H9 (cell line): Measurements from ENCODE around the gene VEGFA. TPM values are rescaled to one million over a fixed set of nuclear protein-coding genes. Genes with fewer than 3 reads are reported as not detected.
A peak's percentile ranks its signal among the peaks of the same experiment; 100 is the strongest.

Source experiments
- DNase-seq: peaks from one replicate; pipeline ENCODE4 v3.0.0-alpha.2; 2017
- H2AFZ ChIP-seq: one replicate; pipeline ENCODE4 v1.6.1; 2013; ENCODE audit warnings: mild to moderate bottlenecking, low read length, control low read depth, moderate library complexity
- H2AK5ac ChIP-seq: 2 replicates; pipeline ENCODE4 v1.6.1; 2013; ENCODE audit warnings: low read length, control low read depth, mixed read lengths; ENCODE audit not compliant: insufficient read length
- H2BK120ac ChIP-seq: one replicate; pipeline ENCODE4 v1.6.1; 2013; ENCODE audit warnings: low read depth, mild to moderate bottlenecking, low read length, control low read depth, inconsistent platforms; ENCODE audit not compliant: poor library complexity, severe bottlenecking
- H2BK12ac ChIP-seq: 2 replicates; pipeline ENCODE4 v1.6.1; 2013; ENCODE audit warnings: low read length, control low read depth, mixed read lengths, low read depth; ENCODE audit not compliant: insufficient read length
- H2BK15ac ChIP-seq: 2 replicates; pipeline ENCODE4 v1.6.1; 2013; ENCODE audit warnings: low read depth, low read length, control low read depth
- H2BK20ac ChIP-seq: one replicate; pipeline ENCODE4 v1.6.1; 2013; ENCODE audit warnings: low read depth, mild to moderate bottlenecking, low read length, control low read depth, inconsistent platforms; ENCODE audit not compliant: poor library complexity, severe bottlenecking
- H2BK5ac ChIP-seq: 2 replicates; pipeline ENCODE4 v1.6.1; 2013; ENCODE audit warnings: low read length, control low read depth, mixed read lengths; ENCODE audit not compliant: insufficient read length
- H3K14ac ChIP-seq: 2 replicates; pipeline ENCODE4 v1.6.1; 2013; ENCODE audit warnings: low read length, control low read depth; ENCODE audit not compliant: insufficient read depth
- H3K18ac ChIP-seq: 2 replicates; pipeline ENCODE4 v1.6.1; 2013; ENCODE audit warnings: low read depth, mild to moderate bottlenecking, mixed read lengths, low read length, control low read depth; ENCODE audit not compliant: insufficient read length
- H3K23ac ChIP-seq: 2 replicates; pipeline ENCODE4 v1.6.1; 2013; ENCODE audit warnings: low read length, control low read depth, mixed read lengths, low read depth; ENCODE audit not compliant: insufficient read length
- H3K23me2 ChIP-seq: 2 replicates; pipeline ENCODE4 v1.6.1; 2013; ENCODE audit warnings: low read depth, mild to moderate bottlenecking, mixed read lengths, low read length, control low read depth; ENCODE audit not compliant: insufficient read length, poor library complexity, severe bottlenecking
- H3K27ac ChIP-seq: 2 replicates; pipeline ENCODE4 v1.5.1; 2013; ENCODE audit warnings: low read length, control low read depth, mixed read lengths, low read depth; ENCODE audit not compliant: insufficient read length
- H3K27me3 ChIP-seq: 2 replicates; pipeline ENCODE4 v1.6.1; 2013; ENCODE audit warnings: low read length, control low read depth, inconsistent platforms; ENCODE audit not compliant: insufficient read depth
- H3K4ac ChIP-seq: 2 replicates; pipeline ENCODE4 v1.6.1; 2013; ENCODE audit warnings: low read depth, mild to moderate bottlenecking, control low read depth, inconsistent platforms, low read length, moderate library complexity
- H3K4me1 ChIP-seq: 2 replicates; pipeline ENCODE4 v1.6.1; 2013; ENCODE audit warnings: low read length, control low read depth, inconsistent platforms; ENCODE audit not compliant: insufficient read depth
- H3K4me2 ChIP-seq: 2 replicates; pipeline ENCODE4 v1.6.1; 2013; ENCODE audit warnings: low read length, control low read depth, mixed read lengths; ENCODE audit not compliant: insufficient read length, insufficient read depth
- H3K56ac ChIP-seq: 2 replicates; pipeline ENCODE4 v1.6.1; 2013; ENCODE audit warnings: low read depth, mild to moderate bottlenecking, mixed read lengths, low read length, control low read depth; ENCODE audit not compliant: insufficient read length
- H3K79me1 ChIP-seq: 2 replicates; pipeline ENCODE4 v1.6.1; 2013; ENCODE audit warnings: low read depth, mild to moderate bottlenecking, moderate library complexity, low read length, control low read depth, inconsistent platforms; ENCODE audit not compliant: insufficient read depth, poor library complexity, severe bottlenecking
- H3K79me2 ChIP-seq: 2 replicates; pipeline ENCODE4 v1.6.1; 2013; ENCODE audit warnings: low read length, control low read depth, inconsistent platforms; ENCODE audit not compliant: insufficient read depth
- H3K9ac ChIP-seq: 2 replicates; pipeline ENCODE4 v1.6.1; 2013; ENCODE audit warnings: low read length, control low read depth, mixed read lengths; ENCODE audit not compliant: insufficient read length; ENCODE audit errors: extremely low read depth
- H3K9me3 ChIP-seq: one replicate; pipeline ENCODE4 v1.6.1; 2013; ENCODE audit warnings: low read depth, low read length, inconsistent platforms; ENCODE audit not compliant: control insufficient read depth
- H3T11ph ChIP-seq: one replicate; pipeline ENCODE4 v1.6.1; 2013; ENCODE audit warnings: mild to moderate bottlenecking, low read length, control low read depth, inconsistent platforms
- H4K20me1 ChIP-seq: one replicate; pipeline ENCODE4 v1.6.1; 2013; ENCODE audit not compliant: control insufficient read depth, insufficient read length, insufficient read depth
- H4K5ac ChIP-seq: 2 replicates; pipeline ENCODE4 v1.6.1; 2013; ENCODE audit warnings: low read depth, mild to moderate bottlenecking, mixed read lengths, low read length, control low read depth; ENCODE audit not compliant: insufficient read length
- H4K8ac ChIP-seq: replicated peaks from 2 replicates; pipeline ENCODE4 v1.6.1; 2013; ENCODE audit warnings: low read length, control low read depth, mixed read lengths, low read depth; ENCODE audit not compliant: insufficient read length
- H4K91ac ChIP-seq: 2 replicates; pipeline ENCODE4 v1.6.1; 2013; ENCODE audit warnings: low read depth, mild to moderate bottlenecking, moderate library complexity, mixed read lengths, low read length, control low read depth; ENCODE audit not compliant: insufficient read length
- H3K27ac Mint-ChIP-seq, 3 experiments: 2 replicates in 2 of 3; 3 replicates in 1 of 3; pipeline ENCODE4 v1.8.0; 2020 to 2021; ENCODE audit warnings: mixed read lengths in 3 of 3, mild to moderate bottlenecking in 1 of 3, moderate library complexity in 1 of 3
- H3K27me3 Mint-ChIP-seq: 2 replicates; pipeline ENCODE4 v1.8.0; 2021; ENCODE audit warnings: low read depth, mild to moderate bottlenecking, moderate library complexity, mixed read lengths
- H3K36me3 Mint-ChIP-seq, 3 experiments: 2 replicates in 2 of 3; 3 replicates in 1 of 3; pipeline ENCODE4 v1.8.0; 2020 to 2021; ENCODE audit warnings: low read depth in 3 of 3, mixed read lengths in 3 of 3; ENCODE audit not compliant: insufficient read depth in 1 of 3
- H3K4me1 Mint-ChIP-seq, 2 experiments: 2 replicates each; pipeline ENCODE4 v1.8.0; 2020; ENCODE audit warnings: mixed read lengths in 2 of 2
- H3K4me3 Mint-ChIP-seq, 2 experiments: 2 replicates in 1 of 2; 3 replicates in 1 of 2; pipeline ENCODE4 v1.8.0; 2020 to 2021; ENCODE audit warnings: mild to moderate bottlenecking in 2 of 2, mixed read lengths in 2 of 2, moderate library complexity in 1 of 2
- H3K9me3 Mint-ChIP-seq, 2 experiments: 2 replicates in 1 of 2; 3 replicates in 1 of 2; pipeline ENCODE4 v1.8.0; 2020; ENCODE audit warnings: mild to moderate bottlenecking in 2 of 2, mixed read lengths in 2 of 2, moderate library complexity in 1 of 2
- CTCF ChIP-seq: fragments of 200-600 bp; sonication (generic); conservative IDR thresholded peaks from 3 replicates; pipeline ENCODE4 v1.8.0; 2021; ENCODE audit warnings: antibody characterized with exemption, mild to moderate bottlenecking
- WGBS: extraction: QIAGEN DNeasy Blood & Tissue Kit; methylation state at CpG from one replicate; pipeline ENCODE4 v1.1.7; 2013; ENCODE audit warnings: missing lambda C conversion rate, low lambda C conversion rate, mixed read lengths; ENCODE audit not compliant: insufficient read length; ENCODE audit errors: extremely low coverage; 5-methylcytosine and 5-hydroxymethylcytosine counted together
- total RNA-seq: library from RNA; stranded (reverse); gene quantifications from 2 replicates; pipeline ENCODE4 v1.2.1, GENCODE V29; 2021

The VEGFA gene
- total RNA-seq, 1 experiment from 2014 or later = 47.9 TPM

GRCh38 chr6:43797919-43798318, 27.9 kb downstream of the VEGFA start:
- Mint-ChIP-seq H3K27me3 (peaks cover 3% of the 10 kb centered on the region), H3K9me3 (no peaks in the 10 kb centered on the region), H3K4me1 (peaks cover 0 to 6% of the 10 kb centered on the region in 2 experiments; a peak in 1 of 4 replicates), H3K27ac (no peak overlapping the region), H3K4me3 (no peak overlapping the region), H3K36me3 (no peaks in the 10 kb centered on the region)
- Histone ChIP-seq H3T11ph (no peak overlapping the region), H3K9me3 (no peaks in the 10 kb centered on the region), H3K4me2 (no peak overlapping the region), H2BK20ac (no peak overlapping the region), H3K27me3 (no peaks in the 10 kb centered on the region), H2BK15ac (0 out of 2 replicates have a peak overlapping the region, but pooled peaks have one; percentile 2), H4K20me1 (no peaks in the 10 kb centered on the region), H2AK5ac (no peak overlapping the region), H3K79me2 (no peaks in the 10 kb centered on the region), H3K27ac (no peak overlapping the region), H2AFZ (no peak overlapping the region), H3K56ac (no peak overlapping the region), H4K91ac (no peak overlapping the region), H2BK120ac (no peak overlapping the region), H3K79me1 (no peaks in the 10 kb centered on the region), H3K18ac (no peak overlapping the region), H3K4ac (no peak overlapping the region), H4K5ac (no peak overlapping the region), H3K23ac (no peak overlapping the region), H2BK12ac (no peak overlapping the region), H3K14ac (no peak overlapping the region; the same call in 1 of the 2 replicates), H3K9ac (no peak overlapping the region), H4K8ac (no peak overlapping the region), H3K23me2 (no peaks in the 10 kb centered on the region), H3K4me1 (no peaks in the 10 kb centered on the region), H2BK5ac (no peak overlapping the region)
- DNase-seq = no peak
- no CpG with 5 or more reads among the region's 11 CpGs for WGBS
- no peak for TF ChIP-seq CTCF
